OCI-LY1 (cell line): ENCODE results near the gene DSC3.
"Not testable (repeated sequence)": the region's sequence is repeated elsewhere in the genome, so short reads cannot be mapped to it uniquely, and the experiment has no call there.

Source experiments
- H2AFZ ChIP-seq: fragments of 200-600 bp; sonication (generic), shearing (Covaris generic); 2 replicates; pipeline ENCODE4 v1.6.0; 2014; ENCODE audit warnings: antibody characterized with exemption, mild to moderate bottlenecking, low read length
- H3F3A ChIP-seq: fragments of 200-600 bp; sonication (generic), shearing (Covaris generic); 2 replicates; pipeline ENCODE4 v1.6.0; 2014; ENCODE audit warnings: mild to moderate bottlenecking, antibody characterized with exemption, low read length, moderate library complexity; ENCODE audit not compliant: insufficient read depth
- H3K27ac ChIP-seq: fragments of 200-600 bp; sonication (generic); 2 replicates; pipeline ENCODE4 v1.5.1; 2014; ENCODE audit warnings: low read length, mixed run types, mild to moderate bottlenecking, low read depth; ENCODE audit not compliant: poor library complexity, severe bottlenecking
- H3K27me3 ChIP-seq: fragments of 200-600 bp; sonication (generic); 2 replicates; pipeline ENCODE4 v1.6.0; 2014; ENCODE audit warnings: antibody characterized with exemption, mild to moderate bottlenecking, low read length, moderate library complexity; ENCODE audit not compliant: insufficient read depth
- H3K36me3 ChIP-seq: fragments of 200-600 bp; sonication (generic); 2 replicates; pipeline ENCODE4 v1.6.1; 2014; ENCODE audit warnings: mild to moderate bottlenecking, antibody characterized with exemption, low read length, moderate library complexity, mixed read lengths; ENCODE audit not compliant: insufficient read depth
- H3K4me1 ChIP-seq: fragments of 200-600 bp; sonication (generic); 2 replicates; pipeline ENCODE4 v1.5.1; 2014; ENCODE audit warnings: mild to moderate bottlenecking, low read length, moderate library complexity; ENCODE audit not compliant: insufficient read depth, severe bottlenecking
- H3K4me2 ChIP-seq: fragments of 200-600 bp; sonication (generic), shearing (Covaris generic); 2 replicates; pipeline ENCODE4 v1.6.1; 2014; ENCODE audit warnings: low read length
- H3K4me3 ChIP-seq: fragments of 200-600 bp; sonication (generic); 2 replicates; pipeline ENCODE4 v1.5.1; 2014; ENCODE audit warnings: low read length, low read depth, mild to moderate bottlenecking, mixed read lengths; ENCODE audit not compliant: poor library complexity, severe bottlenecking
- H3K79me2 ChIP-seq: fragments of 200-600 bp; shearing (Covaris generic); 2 replicates; pipeline ENCODE4 v1.6.1; 2016; ENCODE audit warnings: mixed run types, low read length, mixed read lengths; ENCODE audit not compliant: insufficient read depth
- H3K9ac ChIP-seq: fragments of 200-600 bp; sonication (generic), shearing (Covaris generic); 2 replicates; pipeline ENCODE4 v1.6.1; 2014; ENCODE audit warnings: mild to moderate bottlenecking, low read length, mixed read lengths
- H3K9me2 ChIP-seq: fragments of 200-600 bp; sonication (generic), shearing (Covaris generic); 2 replicates; pipeline ENCODE4 v1.6.1; 2014; ENCODE audit warnings: low read depth, mild to moderate bottlenecking, low read length, mixed read lengths
- H3K9me3 ChIP-seq: fragments of 200-600 bp; shearing (Covaris generic); 2 replicates; pipeline ENCODE4 v1.6.1; 2014; ENCODE audit warnings: low read length, mixed read lengths
- H4K20me1 ChIP-seq: fragments of 200-600 bp; sonication (generic), shearing (Covaris generic); 2 replicates; pipeline ENCODE4 v1.6.0; 2016; ENCODE audit warnings: mild to moderate bottlenecking, low read length; ENCODE audit not compliant: insufficient read depth
- CTCF ChIP-seq: fragments of 200-600 bp; sonication (generic), shearing (Covaris generic); IDR thresholded peaks from 2 replicates; pipeline ENCODE4 v1.5.1; 2017; ENCODE audit warnings: mild to moderate bottlenecking, antibody characterized with exemption, low read length, moderate library complexity, mixed read lengths
- EZH2 ChIP-seq: fragments of 200-600 bp; sonication (generic), shearing (Covaris generic); IDR thresholded peaks from 2 replicates; pipeline ENCODE4 v1.8.0; 2017; ENCODE audit warnings: borderline replicate concordance, mixed run types, mild to moderate bottlenecking, antibody characterized with exemption, low read length, moderate library complexity, mixed read lengths

DSC3 gene

GRCh38 chr18:31015715-31016434, 26.7 kb downstream of the DSC3 start:
- H3K9ac ChIP-seq: no peak overlapping the region
- TF ChIP-seq EZH2 (no peak), CTCF (no peak)
- no peak overlapping the region for H2AFZ ChIP-seq
- no peak overlapping the region for H3K27ac ChIP-seq
- no peaks in the 10 kb centered on the region for H3K27me3 ChIP-seq
- H3K9me2 ChIP-seq: no peaks in the 10 kb centered on the region
- no peaks in the 10 kb centered on the region for H3K79me2 ChIP-seq
- H3K9me3 ChIP-seq: no peaks in the 10 kb centered on the region
- no peaks in the 10 kb centered on the region for H4K20me1 ChIP-seq
- no peak overlapping the region for H3K4me2 ChIP-seq
- no peaks in the 10 kb centered on the region for H3K4me1 ChIP-seq
- H3K36me3 ChIP-seq: no peaks in the 10 kb centered on the region
- no peaks in the 10 kb centered on the region for H3F3A ChIP-seq
- no peak overlapping the region for H3K4me3 ChIP-seq

- H3K27me3 ChIP-seq, H3K4me3 ChIP-seq, H3K9me3 ChIP-seq, H3F3A ChIP-seq, H2AFZ ChIP-seq, H3K79me2 ChIP-seq, H4K20me1 ChIP-seq, H3K36me3 ChIP-seq, H3K4me2 ChIP-seq, H3K9ac ChIP-seq, H3K27ac ChIP-seq, H3K4me1 ChIP-seq, H3K9me2 ChIP-seq: not testable (repeated sequence)
Measured at GRCh38 chr18:31011455-31011854, 31.1 kb downstream of the DSC3 start.

GRCh38 chr18:31010601-31011000, 31.9 kb downstream of the DSC3 start:
- no peak for TF ChIP-seq CTCF
- H3K4me2 ChIP-seq: no peak overlapping the region
- no peaks in the 10 kb centered on the region for H3K36me3 ChIP-seq
- H3K79me2 ChIP-seq: no peaks in the 10 kb centered on the region
- H3F3A ChIP-seq: no peaks in the 10 kb centered on the region
- H3K9me2 ChIP-seq: no peaks in the 10 kb centered on the region
- no peak overlapping the region for H2AFZ ChIP-seq
- no peaks in the 10 kb centered on the region for H4K20me1 ChIP-seq
- no peak overlapping the region for H3K4me3 ChIP-seq
- H3K9me3 ChIP-seq: no peaks in the 10 kb centered on the region
- no peak overlapping the region for H3K27ac ChIP-seq
- no peaks in the 10 kb centered on the region for H3K4me1 ChIP-seq
- no peaks in the 10 kb centered on the region for H3K27me3 ChIP-seq
- no peak overlapping the region for H3K9ac ChIP-seq
